ENCODE measurements around the gene MRI1. TPM values are rescaled to one million over a fixed set of nuclear protein-coding genes. Genes with fewer than 3 reads are reported as not detected.
A peak's percentile ranks its signal among the peaks of the same experiment; 100 is the strongest.

MRI1 gene
- 17.6 TPM for polyA plus RNA-seq

DNA sequence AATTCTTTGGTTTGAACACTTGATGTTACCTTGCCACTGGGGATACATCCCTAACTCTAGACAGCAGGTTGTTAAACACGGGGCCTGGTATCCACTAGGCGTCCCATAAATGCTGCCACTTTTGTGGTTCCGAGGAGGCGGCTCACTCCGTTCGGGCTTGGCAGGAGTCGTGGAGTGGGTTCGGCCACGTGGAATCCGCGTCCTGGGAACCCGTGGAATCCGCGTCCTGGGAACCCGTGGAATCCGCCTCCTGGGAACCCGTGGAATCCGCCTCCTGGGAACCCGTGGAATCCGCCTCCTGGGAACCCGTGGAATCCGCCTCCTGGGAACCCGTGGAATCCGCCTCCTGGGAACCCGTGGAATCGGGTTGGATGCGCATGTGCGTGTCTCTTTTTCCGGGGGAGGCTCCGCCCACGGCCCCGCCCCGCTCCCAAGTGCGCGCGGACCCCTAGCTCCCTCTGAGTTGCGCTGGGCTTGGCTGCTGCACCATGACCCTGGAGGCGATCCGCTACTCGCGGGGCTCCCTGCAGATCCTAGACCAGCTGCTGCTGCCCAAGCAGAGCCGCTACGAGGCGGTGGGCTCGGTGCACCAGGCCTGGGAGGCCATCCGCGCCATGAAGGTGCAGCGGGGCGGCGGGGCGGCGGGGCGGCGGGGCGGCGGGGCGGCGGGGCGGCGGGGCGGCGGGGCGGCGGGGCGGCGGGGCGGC lies at the start of gene MRI1:
Gene MRI1 (plus strand): TSS at position 422 of the 707 bp plus-strand sequence. CDS start 67 bp downstream, at position 489.
- H3K9me3 Mint-ChIP-seq = no peaks in the 10 kb centered on the region
- H3K4me1 Mint-ChIP-seq = peaks cover 6 to 11% (median 10%) of the 10 kb centered on the region in 3 donors
- peak within 1 kb of the TSS; percentile 83 to 96 (median 89) for H3K4me3 Mint-ChIP-seq
- no peaks in the 10 kb centered on the region for H3K27me3 Mint-ChIP-seq
- peak within 1 kb of the TSS; percentile 50 to 73 (median 58) for H3K27ac Mint-ChIP-seq
- H3K36me3 Mint-ChIP-seq = peaks cover 3% of the 10 kb centered on the region

DNA sequence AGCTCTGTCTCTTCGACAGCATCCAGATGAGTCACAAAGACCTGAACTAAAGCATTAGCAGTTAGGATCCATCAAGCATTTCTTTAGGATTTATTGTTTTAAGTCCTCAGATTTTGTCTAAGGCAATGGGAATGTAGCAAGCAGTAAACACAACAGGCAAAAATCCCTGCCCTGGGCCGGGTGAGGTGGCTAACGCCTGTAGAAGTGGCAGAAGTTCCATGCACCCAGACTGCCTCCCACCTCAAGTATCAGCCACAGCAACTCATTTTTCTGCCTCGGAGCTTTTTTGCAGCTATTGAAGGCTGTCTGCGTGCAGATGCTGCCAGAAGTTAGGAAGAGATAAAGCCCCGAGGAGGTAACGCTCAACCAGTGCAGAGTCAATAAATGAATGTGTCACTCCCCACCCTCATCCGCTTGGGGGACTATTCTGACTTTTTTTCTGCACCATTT lies 47.1 kb upstream of the MRI1 start:
- Mint-ChIP-seq H3K4me1 (peaks cover 0 to 2% (median 0%) of the 10 kb centered on the region in 3 donors), H3K27me3 (peaks cover 12% of the 10 kb centered on the region), H3K36me3 (no peaks in the 10 kb centered on the region), H3K27ac (no peak overlapping the region), H3K4me3 (no peak overlapping the region), H3K9me3 (peaks cover 0 to 12% (median 10%) of the 10 kb centered on the region in 3 donors)

DNA sequence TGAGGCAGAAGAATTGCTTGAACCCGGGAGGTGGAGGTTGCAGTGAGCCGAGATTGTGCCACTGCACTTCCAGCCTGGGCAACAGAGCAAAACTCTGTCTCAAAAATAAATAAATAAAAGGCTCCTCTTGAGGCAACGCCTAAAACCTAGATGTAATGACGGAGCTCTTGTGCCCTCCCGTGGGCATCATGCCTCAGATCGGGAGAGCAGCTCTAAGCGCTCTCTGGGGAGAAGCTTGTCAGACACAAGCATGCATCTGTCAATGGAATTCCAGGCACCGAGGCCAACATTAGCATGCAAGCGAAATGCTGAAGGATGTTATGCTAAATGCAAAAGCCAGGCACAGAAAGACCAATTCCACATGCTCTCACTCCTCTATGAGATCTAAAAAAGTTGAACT lies 45.6 kb upstream of the MRI1 start:
- H3K4me3 Mint-ChIP-seq = no peak overlapping the region
- H3K4me1 Mint-ChIP-seq = peaks cover 0 to 2% (median 0%) of the 10 kb centered on the region in 3 donors
- peaks cover 0 to 12% (median 10%) of the 10 kb centered on the region in 3 donors for H3K9me3 Mint-ChIP-seq
- no peak overlapping the region for H3K27ac Mint-ChIP-seq
- H3K36me3 Mint-ChIP-seq = no peaks in the 10 kb centered on the region
- H3K27me3 Mint-ChIP-seq = peaks cover 12% of the 10 kb centered on the region

DNA sequence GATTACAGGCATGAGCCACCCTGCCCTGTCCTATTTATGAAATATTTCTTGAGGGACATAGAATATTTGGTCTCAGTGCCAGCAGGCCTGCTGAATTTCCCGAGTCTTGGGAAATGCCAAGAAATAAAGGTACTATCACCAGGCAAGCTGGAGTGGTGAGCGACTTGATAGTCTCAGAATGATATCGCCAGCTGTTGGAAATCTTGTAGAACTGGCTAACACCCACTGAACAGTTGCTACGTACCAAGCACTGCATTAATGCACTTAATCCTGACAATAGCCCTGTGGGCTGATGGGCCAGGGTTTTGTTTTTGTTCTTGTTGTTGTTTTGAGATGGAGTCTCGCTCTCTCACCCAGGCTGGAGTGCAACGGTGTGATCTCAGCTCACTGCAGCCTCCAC lies 42.2 kb upstream of the MRI1 start:
- Mint-ChIP-seq H3K27ac (no peak overlapping the region), H3K27me3 (peaks cover 2% of the 10 kb centered on the region), H3K4me1 (peaks cover 0 to 2% (median 0%) of the 10 kb centered on the region in 3 donors), H3K4me3 (no peak overlapping the region), H3K9me3 (no peaks in the 10 kb centered on the region), H3K36me3 (no peaks in the 10 kb centered on the region)

DNA sequence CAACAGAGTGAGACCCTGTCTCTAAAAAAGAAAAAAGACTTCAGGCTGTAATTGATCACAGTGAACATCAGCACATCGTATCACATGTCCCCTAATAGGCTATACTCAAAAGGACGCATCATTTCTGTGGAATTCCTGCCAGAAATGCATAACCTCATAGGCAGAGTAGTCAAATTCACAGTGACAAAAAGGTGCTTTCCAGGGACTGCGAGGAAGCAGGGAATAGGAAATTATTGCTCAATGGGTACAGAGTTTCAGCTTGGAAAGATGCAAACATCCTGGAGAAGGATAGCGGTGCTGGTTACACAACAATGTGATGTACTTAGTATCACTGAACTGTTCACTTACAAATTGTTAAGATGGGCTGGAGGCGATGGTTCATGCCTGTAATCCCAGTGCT lies 41.1 kb upstream of the MRI1 start:
- Mint-ChIP-seq H3K9me3 (no peaks in the 10 kb centered on the region), H3K27ac (no peak overlapping the region), H3K27me3 (peaks cover 2% of the 10 kb centered on the region), H3K4me3 (no peak overlapping the region), H3K4me1 (no peaks in the 10 kb centered on the region), H3K36me3 (no peaks in the 10 kb centered on the region)

DNA sequence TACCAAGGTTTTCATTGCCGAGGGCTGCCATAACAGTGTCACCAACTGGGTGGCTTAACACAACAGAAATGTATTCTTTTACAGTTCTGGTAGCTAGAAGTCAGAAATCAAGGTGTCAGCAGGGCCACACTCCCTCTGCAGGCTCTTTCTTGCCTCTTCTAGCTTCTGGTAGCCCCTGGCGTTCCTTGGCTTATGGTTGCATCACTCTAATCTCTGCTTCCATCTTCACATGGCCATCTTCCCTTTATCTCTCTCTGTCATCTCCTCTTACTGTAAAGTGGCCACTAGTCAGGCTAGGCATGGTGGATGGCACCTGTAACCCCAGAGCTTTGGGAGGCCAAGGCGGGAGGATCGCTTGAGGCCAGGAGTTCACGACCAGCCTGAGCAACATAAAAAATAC lies 38.0 kb upstream of the MRI1 start:
- H3K9me3 Mint-ChIP-seq = no peaks in the 10 kb centered on the region
- no peak overlapping the region for H3K27ac Mint-ChIP-seq
- no peaks in the 10 kb centered on the region for H3K36me3 Mint-ChIP-seq
- no peak overlapping the region for H3K4me3 Mint-ChIP-seq
- H3K4me1 Mint-ChIP-seq = peaks cover 7 to 17% (median 17%) of the 10 kb centered on the region in 3 donors
- H3K27me3 Mint-ChIP-seq = no peaks in the 10 kb centered on the region

DNA sequence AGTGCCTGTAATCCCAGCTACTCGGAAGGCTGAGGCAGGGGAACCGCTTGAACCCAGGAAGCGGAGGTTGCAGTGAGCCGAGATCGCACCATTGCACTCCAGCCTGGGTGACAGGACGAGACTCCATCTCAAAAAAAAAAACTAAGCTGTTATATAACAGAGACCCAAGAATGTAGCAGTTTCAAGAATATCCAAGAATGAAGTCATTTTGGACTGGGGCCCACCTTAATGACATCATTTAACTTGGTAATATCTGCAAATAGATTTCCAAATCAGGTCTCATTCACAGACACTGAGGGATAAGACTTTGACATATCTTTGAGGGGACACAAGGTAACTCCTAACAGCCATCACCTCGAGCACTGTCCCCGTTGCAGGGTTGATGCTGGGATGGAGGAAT lies 36.5 kb upstream of the MRI1 start:
- peaks cover 7 to 21% (median 20%) of the 10 kb centered on the region in 3 donors for H3K4me1 Mint-ChIP-seq
- no peaks in the 10 kb centered on the region for H3K36me3 Mint-ChIP-seq
- no peak overlapping the region for H3K27ac Mint-ChIP-seq
- peak overlapping the region in 1 of 4 donors; percentile 9 for H3K4me3 Mint-ChIP-seq
- H3K9me3 Mint-ChIP-seq = no peaks in the 10 kb centered on the region
- no peaks in the 10 kb centered on the region for H3K27me3 Mint-ChIP-seq

DNA sequence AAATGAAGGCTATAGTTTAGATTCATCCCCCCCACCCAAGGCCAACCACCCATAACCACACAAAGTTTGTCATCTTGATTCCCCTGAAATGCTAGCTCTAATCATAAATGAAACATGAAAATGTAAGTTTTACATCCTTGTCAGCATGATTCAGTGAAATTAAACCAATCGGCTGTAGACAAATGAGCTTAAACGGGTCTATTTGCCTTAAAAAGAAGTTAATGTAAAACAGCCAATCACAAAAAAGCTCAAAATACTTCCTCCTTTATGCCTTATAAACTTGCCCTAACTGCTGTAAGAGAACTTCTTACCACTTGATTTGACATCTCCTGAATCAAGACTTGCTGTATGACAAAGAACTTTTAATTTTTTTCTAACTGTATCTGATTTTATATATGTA lies 34.5 kb upstream of the MRI1 start:
- peaks cover 1% of the 10 kb centered on the region for H3K36me3 Mint-ChIP-seq
- peaks cover 7 to 21% (median 20%) of the 10 kb centered on the region in 3 donors for H3K4me1 Mint-ChIP-seq
- H3K4me3 Mint-ChIP-seq = peak overlapping the region in 3 of 4 donors; percentile 86 to 94 (median 91)
- H3K27me3 Mint-ChIP-seq = no peaks in the 10 kb centered on the region
- H3K9me3 Mint-ChIP-seq = no peaks in the 10 kb centered on the region
- H3K27ac Mint-ChIP-seq = peak overlapping the region in 1 of 3 donors; percentile 89

DNA sequence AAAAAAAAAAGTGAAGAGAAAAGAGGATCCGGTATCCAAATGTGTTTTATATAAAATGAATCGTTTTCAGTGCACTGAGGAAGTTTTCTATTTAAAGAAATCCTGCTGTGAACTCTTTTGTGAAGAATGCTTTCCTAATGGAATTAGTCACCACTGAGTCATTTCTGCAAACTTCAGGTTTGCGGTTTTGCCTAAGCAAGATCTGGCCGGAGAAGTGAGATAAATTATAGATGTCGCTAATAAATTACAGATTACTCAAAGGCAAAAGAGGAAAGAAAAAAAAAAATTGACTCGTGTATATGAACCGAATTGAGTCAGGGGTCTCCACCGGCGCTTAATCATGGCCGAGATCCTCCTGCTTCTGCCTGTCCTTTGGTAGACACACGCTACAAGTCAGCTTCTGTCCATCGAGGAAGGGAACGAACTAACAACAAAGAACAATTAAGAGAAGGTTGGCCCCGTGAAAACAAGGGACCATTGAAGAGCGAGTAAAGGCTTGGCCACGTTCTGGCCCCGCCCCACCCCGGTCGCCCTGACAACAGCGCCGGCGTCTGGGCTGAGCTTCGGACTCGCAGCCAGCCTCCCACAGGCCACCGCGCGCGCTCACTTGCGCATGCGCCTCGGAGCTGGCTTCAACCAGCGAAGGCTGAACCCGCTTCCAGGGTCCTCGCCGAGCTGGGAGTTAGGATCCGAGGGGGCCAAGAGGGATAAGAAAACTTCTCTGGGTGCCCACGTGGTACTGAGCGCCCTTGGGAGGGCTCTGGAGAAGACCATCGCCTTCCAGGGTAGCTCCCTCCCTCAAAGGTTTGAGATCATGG lies 33.0 kb upstream of the MRI1 start:
- Mint-ChIP-seq H3K27me3 (no peaks in the 10 kb centered on the region), H3K4me1 (peaks cover 7 to 21% (median 20%) of the 10 kb centered on the region in 3 donors), H3K9me3 (no peaks in the 10 kb centered on the region), H3K4me3 (peak overlapping the region; percentile 87 to 94 (median 92)), H3K36me3 (peaks cover 3% of the 10 kb centered on the region), H3K27ac (peak overlapping the region; percentile 83 to 96 (median 89))

DNA sequence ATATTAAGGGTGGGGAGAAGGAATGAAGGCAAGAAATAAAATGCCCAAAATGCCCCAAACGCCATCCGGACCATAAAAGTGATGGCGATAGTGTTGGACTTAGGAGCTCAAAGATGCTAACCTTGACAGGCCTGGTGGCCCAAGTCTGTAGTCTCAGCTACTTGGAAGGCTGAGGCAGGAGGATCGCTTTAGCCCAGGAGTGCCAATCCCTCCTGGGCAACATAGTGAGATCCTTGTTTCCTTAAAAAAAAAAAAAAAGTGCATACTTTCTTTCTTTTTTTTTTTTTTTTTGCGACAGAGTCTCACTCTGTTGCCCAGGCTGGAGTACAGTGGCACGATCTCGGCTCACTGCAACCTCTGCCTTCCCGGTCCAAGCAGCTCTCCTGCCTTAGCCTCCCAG lies 32.0 kb upstream of the MRI1 start:
- peak overlapping the region in 1 of 3 donors; percentile 89 for H3K27ac Mint-ChIP-seq
- H3K9me3 Mint-ChIP-seq = no peaks in the 10 kb centered on the region
- H3K4me3 Mint-ChIP-seq = peak overlapping the region in 3 of 4 donors; percentile 87 to 94 (median 91)
- H3K4me1 Mint-ChIP-seq = peaks cover 7 to 21% (median 20%) of the 10 kb centered on the region in 3 donors
- H3K27me3 Mint-ChIP-seq = no peaks in the 10 kb centered on the region
- H3K36me3 Mint-ChIP-seq = peaks cover 3% of the 10 kb centered on the region

DNA sequence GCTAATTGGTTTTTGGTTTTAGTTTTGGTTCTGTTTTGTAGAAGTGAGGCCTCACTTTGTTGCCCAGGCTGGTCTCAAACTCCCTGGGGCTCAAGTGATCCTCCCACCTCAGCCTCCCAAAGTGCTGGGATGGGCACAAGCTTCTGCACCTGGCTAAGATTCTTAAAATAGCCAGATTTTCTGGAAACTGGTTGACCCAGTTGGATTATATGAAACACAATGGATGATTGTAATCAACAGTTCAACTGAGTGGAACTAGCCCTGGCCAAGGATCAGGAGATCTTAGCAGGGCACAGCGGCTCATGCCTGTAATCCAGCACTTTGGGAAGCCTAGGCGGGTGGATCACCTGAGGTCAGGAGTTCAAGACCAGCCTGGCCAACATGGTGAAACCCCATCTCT lies 29.6 kb upstream of the MRI1 start:
- Mint-ChIP-seq H3K27me3 (no peaks in the 10 kb centered on the region), H3K9me3 (no peaks in the 10 kb centered on the region), H3K4me1 (peaks cover 3 to 18% (median 16%) of the 10 kb centered on the region in 3 donors), H3K36me3 (peaks cover 3% of the 10 kb centered on the region), H3K4me3 (no peak overlapping the region), H3K27ac (no peak overlapping the region)

DNA sequence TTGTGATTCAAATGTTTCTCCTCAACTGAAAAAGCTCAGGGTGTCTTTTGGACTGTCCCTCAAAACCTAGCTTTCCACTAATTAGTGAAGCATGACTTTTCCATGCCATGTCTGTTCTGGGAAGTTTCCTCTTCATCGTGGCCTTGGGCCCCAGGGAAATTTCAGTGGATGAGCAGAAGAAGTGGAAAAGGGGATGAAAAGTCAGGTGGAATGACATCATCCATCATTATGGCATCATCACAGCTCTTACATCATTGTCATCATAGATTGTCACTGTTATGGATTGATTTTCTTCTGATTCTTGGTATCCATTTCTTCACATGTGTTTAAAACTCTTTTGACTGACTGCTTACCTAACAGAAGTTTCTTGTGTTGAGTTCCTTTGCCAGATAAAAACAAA lies 26.2 kb upstream of the MRI1 start:
- H3K4me1 Mint-ChIP-seq = no peaks in the 10 kb centered on the region
- H3K9me3 Mint-ChIP-seq = no peaks in the 10 kb centered on the region
- H3K36me3 Mint-ChIP-seq = peaks cover 3% of the 10 kb centered on the region
- no peak overlapping the region for H3K4me3 Mint-ChIP-seq
- no peak overlapping the region for H3K27ac Mint-ChIP-seq
- no peaks in the 10 kb centered on the region for H3K27me3 Mint-ChIP-seq

DNA sequence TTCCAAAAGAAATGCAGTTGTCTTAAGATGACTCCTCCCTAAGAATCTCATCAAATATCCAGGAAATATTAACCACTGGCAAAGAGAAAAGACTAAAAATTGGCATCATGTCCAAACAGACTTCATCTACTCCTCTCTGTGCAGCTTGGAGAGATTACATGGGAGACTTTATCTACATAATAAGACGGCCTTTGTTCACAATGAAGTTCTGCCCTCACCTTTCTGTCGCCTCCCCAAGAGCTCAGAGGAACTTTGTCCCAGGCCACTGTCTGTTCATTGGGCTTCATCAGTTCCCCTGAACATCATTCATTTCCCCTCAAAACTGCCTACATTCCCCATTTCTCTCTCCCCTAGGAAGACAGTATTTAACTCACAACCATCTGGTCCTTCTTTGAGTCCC lies 22.4 kb upstream of the MRI1 start:
- H3K36me3 Mint-ChIP-seq = no peaks in the 10 kb centered on the region
- peaks cover 0 to under 1% (median 0%) of the 10 kb centered on the region in 3 donors for H3K4me1 Mint-ChIP-seq
- no peaks in the 10 kb centered on the region for H3K27me3 Mint-ChIP-seq
- H3K4me3 Mint-ChIP-seq = no peak overlapping the region
- no peak overlapping the region for H3K27ac Mint-ChIP-seq
- H3K9me3 Mint-ChIP-seq = no peaks in the 10 kb centered on the region

DNA sequence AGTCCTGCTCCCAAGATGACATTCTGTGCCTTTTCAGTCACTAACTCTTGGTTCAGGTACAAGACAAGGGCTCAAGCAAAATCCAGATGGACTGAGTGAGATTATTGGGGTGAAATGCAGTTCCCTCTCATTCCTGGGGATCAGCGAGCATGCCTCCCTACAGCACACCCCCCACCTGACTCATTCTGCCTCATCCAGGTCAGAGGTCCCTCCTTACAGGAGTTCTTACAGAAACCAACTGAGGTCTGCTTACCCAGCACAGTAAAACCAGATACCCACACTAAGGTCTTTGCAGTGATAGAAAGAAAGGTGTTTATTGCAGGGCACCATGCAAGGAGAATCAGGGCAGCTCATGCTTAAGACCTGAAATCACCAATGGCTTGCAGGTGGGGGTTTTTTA lies 21.6 kb upstream of the MRI1 start:
- Mint-ChIP-seq H3K9me3 (no peaks in the 10 kb centered on the region), H3K36me3 (no peaks in the 10 kb centered on the region), H3K4me1 (peaks cover 0 to 8% (median 0%) of the 10 kb centered on the region in 3 donors), H3K27me3 (no peaks in the 10 kb centered on the region), H3K27ac (no peak overlapping the region), H3K4me3 (peak overlapping the region in 1 of 4 donors; percentile 21)

DNA sequence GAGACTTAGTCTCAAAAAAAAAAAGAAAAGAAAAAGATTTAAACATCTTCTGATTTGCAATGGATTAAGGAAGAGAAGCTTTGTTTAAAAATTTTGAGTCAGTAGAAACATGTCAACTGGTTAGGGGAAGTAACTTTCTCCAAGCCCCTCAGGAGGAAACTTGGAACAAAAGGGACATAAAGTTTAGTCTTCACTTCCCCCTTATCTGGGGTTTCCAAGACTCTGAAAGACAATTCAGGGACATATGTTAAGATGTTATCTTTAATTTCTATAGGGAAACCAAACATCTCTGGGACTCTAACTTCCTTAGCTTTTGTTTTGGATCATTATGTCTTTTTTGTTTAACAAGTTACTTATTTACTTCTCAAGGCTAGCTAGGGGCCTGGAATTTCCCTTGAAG lies 20.1 kb upstream of the MRI1 start:
- Mint-ChIP-seq H3K4me1 (peaks cover 8 to 16% (median 8%) of the 10 kb centered on the region in 3 donors), H3K4me3 (no peak overlapping the region), H3K27ac (no peak overlapping the region), H3K9me3 (no peaks in the 10 kb centered on the region), H3K36me3 (no peaks in the 10 kb centered on the region), H3K27me3 (no peaks in the 10 kb centered on the region)
